SK-N-DZ (cell line): ENCODE results near the gene TMEM203.

Experiments
- DNase-seq: peaks from one replicate; pipeline ENCODE4 v3.0.0-alpha.2; 2015; ENCODE audit warnings: low spot score

The TMEM203 gene

GRCh38 chr9:137198051-137198901 lies 7.2 kb downstream of the TMEM203 start:
- no peak for DNase-seq

DNA sequence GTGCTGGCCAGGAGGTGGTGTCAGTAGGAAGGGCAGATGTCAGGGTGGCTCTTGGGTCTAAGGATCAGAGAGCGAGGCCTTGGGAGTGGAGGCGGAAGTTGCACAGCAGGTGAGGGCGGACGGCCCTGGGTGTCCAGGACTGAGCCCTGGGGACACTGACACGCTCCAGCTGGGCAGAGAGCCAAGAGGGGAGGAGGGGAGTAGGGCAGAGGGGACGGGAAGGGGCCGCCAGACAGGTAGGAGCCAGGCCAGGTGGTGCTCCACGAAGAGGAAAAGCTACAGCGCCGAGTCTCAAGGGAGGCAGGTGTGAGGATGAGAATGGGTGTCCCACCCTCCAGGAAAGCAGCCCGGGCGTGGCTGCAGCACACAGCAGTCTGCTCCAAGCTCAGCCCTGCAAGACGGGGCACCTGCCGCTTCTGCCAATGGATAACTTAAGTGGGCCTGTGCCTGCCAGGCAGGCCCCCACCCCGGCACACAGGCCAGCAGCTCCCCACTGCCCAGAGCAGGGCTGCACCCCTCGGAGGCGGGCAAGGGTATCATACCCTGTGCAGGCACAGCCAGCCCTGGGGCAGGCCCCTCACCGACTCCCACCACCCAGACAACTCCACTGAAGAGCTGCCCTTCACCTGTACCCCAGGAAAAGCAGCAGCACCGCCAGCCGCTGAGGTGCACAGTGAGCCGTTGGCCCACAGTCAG lies 9.8 kb downstream of the TMEM203 start:
- no peak for DNase-seq

GRCh38 chr9:137194909-137195308 lies 10.5 kb downstream of the TMEM203 start:
- DNase-seq, result no peak

- no peak for DNase-seq
Measured at GRCh38 chr9:137194388-137194787, 11.1 kb downstream of the TMEM203 start.

DNA sequence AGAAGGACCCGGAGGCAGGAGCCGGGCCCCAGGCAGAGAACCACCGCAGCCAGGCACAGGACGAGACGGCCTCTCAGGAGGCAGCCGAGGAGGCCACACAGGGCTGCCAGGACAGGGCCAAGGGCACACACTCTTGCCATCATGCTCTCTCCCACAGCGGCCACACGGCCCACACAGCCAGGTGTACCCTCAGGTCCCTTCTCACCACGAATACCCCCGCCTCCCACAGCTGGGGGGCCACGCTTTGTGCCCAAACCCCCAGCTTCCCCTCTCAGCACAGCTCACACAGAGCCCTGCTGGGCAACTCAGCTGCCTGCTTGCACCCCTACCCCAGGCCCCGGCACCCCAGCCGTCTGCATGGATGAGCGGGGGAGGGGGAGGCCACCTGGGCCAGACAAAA lies 11.7 kb downstream of the TMEM203 start:
- DNase-seq, result no peak

DNA sequence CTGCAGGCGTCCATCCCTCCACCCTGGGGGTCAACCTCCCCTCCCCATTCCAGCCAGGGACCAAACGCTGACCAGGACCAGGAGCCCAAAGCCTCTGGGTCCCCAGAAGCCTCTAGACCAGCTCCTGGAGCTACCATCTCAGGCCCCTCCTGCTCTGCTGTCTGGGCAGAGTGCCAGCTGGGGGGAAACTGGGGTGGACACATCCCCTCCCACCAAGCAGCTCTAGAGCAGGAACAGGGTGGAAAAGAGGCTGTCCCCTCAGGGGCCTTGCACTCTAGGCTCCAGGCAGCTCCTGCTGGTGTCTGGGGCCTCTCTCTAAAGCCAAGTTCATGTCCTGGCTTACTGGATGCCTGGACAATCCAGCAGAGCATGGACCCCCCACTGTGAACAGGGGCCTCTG lies 12.6 kb downstream of the TMEM203 start:
- no peak for DNase-seq

DNA sequence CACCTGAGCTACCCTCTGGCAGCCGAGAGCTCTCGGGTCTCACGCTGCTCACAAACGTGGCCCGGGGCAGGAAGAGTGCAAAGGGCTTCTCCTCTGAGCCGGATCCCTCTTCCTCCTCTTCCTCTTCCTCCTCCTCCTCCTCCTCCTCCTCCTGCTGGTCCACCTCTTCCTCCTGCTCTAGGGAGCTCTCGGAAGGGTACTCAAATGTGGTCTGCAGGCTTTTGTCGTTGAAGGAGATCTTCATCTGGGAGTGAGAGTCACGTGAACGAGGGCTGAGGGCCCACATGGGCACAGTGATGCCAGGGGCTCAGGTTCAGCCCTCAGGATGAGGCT lies 13.0 kb downstream of the TMEM203 start:
- DNase-seq, result no peak

DNA sequence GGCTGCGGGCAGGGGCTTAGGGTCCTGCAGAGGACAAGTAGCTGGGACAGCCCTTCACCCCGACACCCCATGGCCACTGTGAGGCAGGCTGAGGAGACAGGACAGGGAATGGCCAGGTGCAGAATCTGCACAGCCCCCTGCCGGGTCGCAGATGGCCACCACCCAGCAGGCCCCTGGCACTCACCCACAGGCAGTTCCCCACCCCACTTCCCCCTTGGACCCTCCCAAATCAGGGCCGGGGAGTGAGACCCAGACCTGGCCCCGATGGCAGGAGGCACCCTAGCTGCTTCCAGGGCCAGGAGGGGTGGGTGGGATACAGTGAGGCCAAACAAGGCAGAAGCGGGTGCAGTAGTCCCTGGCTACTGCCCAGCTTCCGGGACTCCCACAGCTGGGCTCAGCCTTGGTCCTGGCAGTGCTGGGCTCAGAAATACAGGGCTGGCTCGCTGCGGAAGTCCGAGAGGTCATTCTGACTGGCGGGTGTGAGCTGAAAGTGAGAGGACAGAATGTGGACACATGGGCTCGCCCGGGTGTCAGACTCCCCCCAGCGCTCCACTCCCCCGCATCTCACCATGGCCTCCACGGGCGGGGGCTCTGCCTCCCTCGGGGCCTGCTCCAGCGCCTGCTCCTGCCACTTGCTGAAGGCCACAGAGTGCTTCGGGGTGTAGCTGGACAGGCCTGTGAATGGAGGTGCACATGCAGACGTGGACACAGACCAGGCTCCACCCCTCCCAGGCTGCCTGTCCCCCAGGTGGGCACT lies 13.6 kb downstream of the TMEM203 start:
- no peak for DNase-seq

DNA sequence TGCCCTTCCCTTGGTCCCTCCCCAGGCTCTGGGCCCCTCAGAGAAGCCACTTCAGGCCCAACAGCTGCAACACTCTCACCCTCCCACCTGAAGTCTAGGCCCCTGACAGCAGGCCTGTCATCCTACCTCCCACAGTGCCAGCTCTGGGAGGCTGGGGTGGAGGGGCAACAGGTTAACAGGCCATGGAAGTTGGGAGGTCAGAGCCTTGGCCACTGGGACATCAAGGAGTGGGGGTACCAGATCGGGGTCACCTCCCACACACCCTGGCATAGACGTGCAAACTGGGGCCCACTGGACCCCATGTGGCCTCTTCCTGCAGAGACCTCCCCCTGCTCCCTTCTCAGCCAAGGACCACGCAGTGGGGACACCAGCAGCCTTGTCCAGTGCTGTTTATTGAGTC lies 14.2 kb downstream of the TMEM203 start:
- DNase-seq, result no peak

DNA sequence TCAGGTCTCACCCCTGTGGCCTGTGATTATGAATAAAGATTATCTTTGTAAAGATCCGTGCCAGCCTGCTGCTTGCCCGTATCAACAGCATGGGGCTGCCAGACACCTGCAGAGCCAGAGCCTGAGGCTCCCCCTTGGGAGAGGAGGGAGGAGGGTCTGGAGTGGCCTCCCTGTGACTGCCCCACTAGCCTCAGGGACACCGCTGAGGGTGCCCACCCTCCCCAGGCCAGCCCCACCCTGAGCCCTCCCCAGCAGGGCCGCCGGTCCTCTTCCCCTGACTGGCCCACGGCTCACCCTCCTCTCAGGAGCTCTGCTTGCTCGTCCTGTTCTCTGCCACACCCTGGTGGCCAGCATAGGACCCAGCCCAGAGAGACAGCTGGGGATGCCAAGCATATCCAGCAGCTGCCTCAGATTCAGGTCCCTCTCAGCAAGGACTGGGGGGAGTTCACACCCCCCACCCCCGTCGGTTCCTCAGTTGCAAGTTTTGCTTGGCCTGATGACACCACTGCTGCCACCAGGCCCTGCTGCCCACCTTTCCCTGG lies 15.1 kb downstream of the TMEM203 start:
- DNase-seq, result no peak

GRCh38 chr9:137189297-137190295 lies 15.9 kb downstream of the TMEM203 start:
- no peak for DNase-seq

DNA sequence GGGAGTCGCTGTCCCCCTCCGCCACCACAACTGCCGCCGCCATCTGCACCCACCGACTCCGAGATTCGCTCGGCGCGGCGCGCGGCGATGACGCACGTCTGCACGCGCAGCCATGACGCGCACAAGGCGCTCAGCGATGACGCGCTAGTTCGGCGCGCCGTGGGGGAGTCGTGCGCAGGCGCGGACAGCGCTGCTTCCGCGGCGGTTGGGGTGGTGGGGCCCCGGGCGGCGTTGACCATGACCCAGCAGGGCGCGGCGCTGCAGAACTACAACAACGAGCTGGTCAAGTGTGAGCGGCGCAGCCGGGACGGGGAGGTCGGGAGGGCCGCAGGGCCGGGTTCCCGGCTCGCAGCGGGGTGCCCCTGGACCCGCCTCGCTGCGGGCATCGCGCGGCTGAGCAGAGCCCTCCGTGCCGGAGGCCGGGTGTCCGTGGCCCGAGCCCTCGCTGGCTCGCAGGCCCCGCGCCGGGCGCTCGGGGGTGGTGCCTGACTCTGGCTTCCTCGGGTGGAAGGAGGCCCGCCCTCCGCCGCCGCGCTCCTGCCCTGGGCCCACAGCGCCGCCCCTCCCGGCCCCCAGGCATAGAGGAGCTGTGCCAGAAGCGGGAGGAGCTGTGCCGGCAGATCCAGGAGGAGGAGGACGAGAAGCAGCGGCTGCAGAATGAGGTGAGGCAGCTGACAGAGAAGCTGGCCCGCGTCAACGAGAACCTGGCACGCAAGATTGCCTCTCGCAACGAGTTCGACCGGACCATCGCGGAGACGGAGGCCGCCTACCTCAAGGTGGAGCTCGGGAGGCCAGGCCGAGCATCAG lies 16.8 kb downstream of the TMEM203 start, which contains the start of the genes ANAPC2 and SSNA1:
TSS of gene ANAPC2 (minus strand) at position 71 of the 807 bp plus-strand sequence. CDS start at position 43, 28 bp downstream.
TSS of gene SSNA1 (plus strand) at position 187 of the 807 bp plus-strand sequence. CDS start at position 238, 51 bp downstream.
- peak; percentile 90 for DNase-seq

DNA sequence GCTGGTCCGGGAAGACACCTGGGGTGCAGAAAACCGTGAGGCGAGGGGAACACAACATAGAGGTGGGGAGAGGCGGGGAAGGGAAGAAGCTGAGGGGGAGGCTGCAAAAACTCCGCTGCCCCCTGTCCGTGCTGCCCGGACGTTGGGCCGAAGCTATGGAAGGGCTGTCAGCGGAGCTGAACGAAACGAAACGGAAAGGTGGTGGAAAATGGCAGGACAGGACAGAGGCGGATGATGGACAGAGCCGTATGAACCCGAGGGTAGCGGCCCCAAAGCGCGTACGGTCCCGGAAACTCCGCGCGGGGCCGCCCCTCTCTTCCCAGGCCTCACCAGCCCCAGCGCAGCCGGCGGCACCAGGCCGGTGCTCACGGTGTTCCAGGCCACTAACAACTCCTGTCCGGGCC lies 17.4 kb downstream of the TMEM203 start:
- no peak for DNase-seq

DNA sequence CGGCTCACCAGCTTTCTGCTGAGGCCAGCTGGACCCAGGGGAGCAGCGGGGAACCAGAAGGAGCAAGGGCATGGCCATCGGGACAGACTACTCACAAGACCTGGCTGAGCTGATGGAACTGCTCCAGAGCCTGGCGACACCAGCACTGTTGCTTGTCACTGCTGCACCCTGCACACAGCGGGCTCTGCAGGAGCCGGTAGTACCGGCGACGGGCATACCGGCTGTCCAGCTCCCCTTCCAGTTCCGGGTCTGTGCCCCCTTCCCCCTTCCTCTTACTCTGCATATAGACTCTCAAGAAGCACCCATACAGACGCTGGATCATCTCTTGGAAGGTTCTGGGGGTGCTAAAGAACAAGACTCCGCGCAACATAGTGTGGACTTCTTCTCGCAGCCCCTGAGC lies 18.1 kb downstream of the TMEM203 start:
- no peak for DNase-seq

GRCh38 chr9:137186385-137186784 lies 19.1 kb downstream of the TMEM203 start:
- no peak for DNase-seq

- no peak for DNase-seq
Measured at GRCh38 chr9:137185921-137186320, 19.5 kb downstream of the TMEM203 start.

GRCh38 chr9:137184881-137185660 lies 20.4 kb downstream of the TMEM203 start:
- DNase-seq, result no peak

GRCh38 chr9:137183980-137184595 lies 21.4 kb downstream of the TMEM203 start:
- peak; percentile 95 for DNase-seq
